K562 (cell line): ENCODE results near the gene TFRC. TPM values are rescaled to one million over a fixed set of nuclear protein-coding genes. Genes with fewer than 3 reads are reported as not detected.

Source experiments
- ADNP ChIP-seq: fragments of 200-800 bp; sonication (Bioruptor generic); IDR thresholded peaks from 2 replicates; pipeline ENCODE4 v1.6.1; 2016; ENCODE audit warnings: missing genetic modification characterization, missing compliant biosample characterization
- ATF1 ChIP-seq, 2 experiments: fragments of 450-650 bp in 1 of 2; IDR thresholded peaks; 2 replicates each; pipeline ENCODE4 v1.6.1; 2016; ENCODE audit warnings: missing compliant biosample characterization in 1 of 2, missing genetic modification characterization in 1 of 2
- BHLHE40 ChIP-seq: IDR thresholded peaks from 2 replicates; pipeline ENCODE4 v1.6.1; 2011; ENCODE audit warnings: low read length, improper control_type of control experiment
- BRF1 ChIP-seq: IDR thresholded peaks from 3 replicates; pipeline ENCODE4 v1.6.1; 2011; ENCODE audit warnings: borderline replicate concordance, mild to moderate bottlenecking; ENCODE audit not compliant: insufficient read length; ENCODE audit errors: extremely low read depth
- ERF ChIP-seq: fragments of 450-650 bp; formaldehyde crosslinking; IDR thresholded peaks from 2 replicates; pipeline ENCODE4 v1.4.0; 2020; ENCODE audit warnings: mild to moderate bottlenecking, mixed read lengths
- HMG20B ChIP-seq: fragments of 250-450 bp; sonication (Bioruptor Pico); IDR thresholded peaks from 2 replicates; pipeline ENCODE4 v1.5.0; 2021; ENCODE audit warnings: mild to moderate bottlenecking
- JUND ChIP-seq, 2 experiments: IDR thresholded peaks; 2 replicates in 1 of 2; 3 replicates in 1 of 2; pipeline ENCODE4 v1.6.1; 2011; ENCODE audit warnings: borderline replicate concordance in 2 of 2, low read depth in 2 of 2, low read length in 2 of 2, improper control_type of control experiment in 1 of 2, missing biosample characterization in 1 of 2, missing genetic modification characterization in 1 of 2, missing genetic modification reagents in 1 of 2
- KDM2B ChIP-seq: fragments of 250-450 bp; sonication (Bioruptor Pico); IDR thresholded peaks from 2 replicates; pipeline ENCODE4 v1.8.0; 2021; ENCODE audit warnings: mild to moderate bottlenecking, moderate library complexity
- MYNN ChIP-seq, 2 experiments: sonication (generic); formaldehyde crosslinking in 1 of 2; IDR thresholded peaks; 2 replicates each; pipeline versions ENCODE4 v1.5.0 to v1.6.1; 2016 to 2020; ENCODE audit warnings: antibody characterized with exemption in 1 of 2, missing genetic modification reagents in 1 of 2
- PHF21A ChIP-seq: fragments of 450-650 bp; IDR thresholded peaks from 2 replicates; pipeline ENCODE4 v1.6.1; 2017; ENCODE audit warnings: low read depth, borderline replicate concordance
- RFX7 ChIP-seq: fragments of 250-450 bp; sonication (Bioruptor Pico); IDR thresholded peaks from 2 replicates; pipeline ENCODE4 v1.5.1; 2021; ENCODE audit warnings: mild to moderate bottlenecking
- SMARCA5 ChIP-seq: fragments of 450-650 bp; IDR thresholded peaks from 2 replicates; pipeline ENCODE4 v1.6.1; 2016
- TRIM24 ChIP-seq, 2 experiments: fragments of 450-650 bp; IDR thresholded peaks; 2 replicates each; pipeline ENCODE4 v1.6.1; 2016
- WHSC1 ChIP-seq: IDR thresholded peaks from one replicate; pipeline ENCODE4 v1.6.1; 2012; ENCODE audit warnings: low read length, control low read depth, inconsistent platforms
- ZBED1 ChIP-seq: IDR thresholded peaks from 2 replicates; pipeline ENCODE4 v1.6.1; 2014
- ZC3H8 ChIP-seq: fragments of 450-650 bp; IDR thresholded peaks from 2 replicates; pipeline ENCODE4 v1.6.1; 2017
- ZFP1 ChIP-seq: fragments of 450-650 bp; formaldehyde crosslinking; IDR thresholded peaks from 2 replicates; pipeline ENCODE4 v1.4.0; 2020; ENCODE audit warnings: mild to moderate bottlenecking, mixed read lengths
- ZKSCAN3 ChIP-seq: fragments of 250-450 bp; sonication (Bioruptor Pico); IDR thresholded peaks from 2 replicates; pipeline ENCODE4 v1.4.0; 2020
- ZNF589 ChIP-seq: fragments of 200-800 bp; sonication (Bioruptor generic); IDR thresholded peaks from 2 replicates; pipeline ENCODE4 v1.6.1; 2016; ENCODE audit warnings: low read depth, missing genetic modification characterization, missing compliant biosample characterization
- ZNF699 ChIP-seq: fragments of 250-450 bp; sonication (Bioruptor Pico); IDR thresholded peaks from 2 replicates; pipeline ENCODE4 v1.8.0; 2021; ENCODE audit warnings: mild to moderate bottlenecking, moderate library complexity; ENCODE audit not compliant: insufficient replicate concordance
- polyA plus RNA-seq, 8 experiments: library from polyadenylated mRNA; depleted of rRNA in 4 of 8; stranded (reverse) in 5 of 8; unstranded in 3 of 8; fragments of >200 nt; fragmentation: Nextera tagmentation in 2 of 8; fragmentation: Illumina TruSeq in 1 of 8; extraction: Ambion mirVana in 2 of 8; extraction: Trizol in 1 of 8; gene quantifications; 2 replicates each; pipeline versions ENCODE4 v1.2.1 to v1.2.3, GENCODE V29; 2011 to 2014; ENCODE audit warnings: inconsistent platforms in 1 of 8, missing spikeins in 1 of 8
- total RNA-seq, 7 experiments: library from RNA; depleted of rRNA in 6 of 7; stranded (reverse); fragments of >200 nt in 6 of 7; fragmentation: Illumina TruSeq in 2 of 7; extraction: Trizol in 2 of 7; gene quantifications; 2 replicates each; pipeline versions ENCODE4 v1.2.1 to v1.2.3, GENCODE V29; 2011 to 2021; ENCODE audit warnings: low replicate concordance in 1 of 7
- TF ChIP-seq, protein P1 (sequence below): fragments of 450-650 bp; formaldehyde crosslinking; IDR thresholded peaks from 2 replicates; pipeline ENCODE4 v1.4.0; 2020; ENCODE audit warnings: mild to moderate bottlenecking, moderate library complexity
- TF ChIP-seq, protein P2 (sequence below): conservative IDR thresholded peaks from 2 replicates; pipeline ENCODE4 v1.6.1; 2011; ENCODE audit warnings: low read depth, mild to moderate bottlenecking, low read length; ENCODE audit not compliant: control insufficient read depth
- TF ChIP-seq, protein P3 (sequence below): fragments of 250-450 bp; sonication (Bioruptor Pico); IDR thresholded peaks from 2 replicates; pipeline ENCODE4 v1.8.0; 2021; ENCODE audit warnings: moderate library complexity, mild to moderate bottlenecking, inconsistent platforms
- TF ChIP-seq, protein P4 (sequence below), 2 experiments: IDR thresholded peaks; 2 replicates each; pipeline ENCODE4 v1.6.1; 2012; ENCODE audit warnings: improper control_type of control experiment in 2 of 2, low read depth in 2 of 2, low read length in 2 of 2, borderline replicate concordance in 1 of 2

TFRC gene
- total and polyA plus RNA-seq, 9 of the 15 experiments (the other 6 are each of a cell fraction or from before 2014, with no cell fraction given): 149 to 679 (median 332) TPM

DNA sequence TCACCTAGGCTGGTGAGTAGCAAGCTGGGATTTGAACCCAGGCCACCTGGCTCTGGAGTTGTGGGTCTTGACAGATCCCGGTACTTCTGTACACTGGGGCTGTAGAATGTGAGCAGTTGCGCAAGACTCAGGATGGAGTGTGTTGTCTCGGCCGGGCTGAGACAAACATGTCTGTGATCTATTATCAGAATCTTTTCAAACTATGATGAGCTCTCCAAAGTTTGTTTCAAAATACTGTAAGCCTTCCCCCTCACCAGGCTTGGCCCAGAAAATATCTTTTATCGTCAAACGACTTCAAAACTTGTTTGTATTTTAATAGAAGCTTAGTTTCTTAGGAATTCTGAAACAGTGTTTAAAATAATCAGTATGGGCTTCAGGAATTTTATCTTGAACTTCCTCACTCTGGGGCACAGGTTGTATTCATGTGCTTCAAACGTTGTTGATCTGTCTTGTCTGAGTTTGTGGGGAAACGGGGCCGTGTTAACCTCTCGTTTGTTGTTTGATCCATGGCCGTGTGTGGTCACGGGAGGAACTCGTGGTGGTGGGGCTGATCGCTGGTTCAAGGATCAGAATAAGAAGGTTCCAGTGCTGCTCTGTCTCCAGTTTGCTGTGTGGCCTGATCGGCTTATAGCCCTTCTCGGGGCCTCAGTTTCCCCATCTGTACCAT is 40.3 kb upstream of the TFRC start (continued):
- peak; percentile 37; the same call in 1 of the 2 replicates for TF ChIP-seq JUND (IDR thresholded peaks at IDR 0.05; ENCODE audit: borderline replicate concordance, low read depth, low read length)
- peak; percentile 30; the same call in 1 of the 3 replicates for TF ChIP-seq JUND (tag; IDR thresholded peaks at IDR 0.05; ENCODE audit: borderline replicate concordance, low read depth, low read length)
- TF ChIP-seq MYNN (IDR thresholded peaks at IDR 0.05): no peak
- no peak for TF ChIP-seq MYNN (CRISPR knock-in tag; IDR thresholded peaks at IDR 0.05)
- TF ChIP-seq RFX7 (CRISPR knock-in tag): no peak
- no peak for TF ChIP-seq ATF1 (CRISPR knock-in tag; IDR thresholded peaks at IDR 0.05)
- no peak for TF ChIP-seq ATF1 (tag; IDR thresholded peaks at IDR 0.05)
- no peak for TF ChIP-seq ZKSCAN3 (CRISPR knock-in tag)
- no peak for TF ChIP-seq KDM2B (CRISPR knock-in tag)
- TF ChIP-seq, protein P1, sequence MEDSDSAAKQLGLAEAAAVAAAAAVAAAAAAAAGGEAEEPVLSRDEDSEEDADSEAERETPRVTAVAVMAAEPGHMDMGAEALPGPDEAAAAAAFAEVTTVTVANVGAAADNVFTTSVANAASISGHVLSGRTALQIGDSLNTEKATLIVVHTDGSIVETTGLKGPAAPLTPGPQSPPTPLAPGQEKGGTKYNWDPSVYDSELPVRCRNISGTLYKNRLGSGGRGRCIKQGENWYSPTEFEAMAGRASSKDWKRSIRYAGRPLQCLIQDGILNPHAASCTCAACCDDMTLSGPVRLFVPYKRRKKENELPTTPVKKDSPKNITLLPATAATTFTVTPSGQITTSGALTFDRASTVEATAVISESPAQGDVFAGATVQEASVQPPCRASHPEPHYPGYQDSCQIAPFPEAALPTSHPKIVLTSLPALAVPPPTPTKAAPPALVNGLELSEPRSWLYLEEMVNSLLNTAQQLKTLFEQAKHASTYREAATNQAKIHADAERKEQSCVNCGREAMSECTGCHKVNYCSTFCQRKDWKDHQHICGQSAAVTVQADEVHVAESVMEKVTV (CRISPR knock-in tag): no peak
- TF ChIP-seq, protein P2, sequence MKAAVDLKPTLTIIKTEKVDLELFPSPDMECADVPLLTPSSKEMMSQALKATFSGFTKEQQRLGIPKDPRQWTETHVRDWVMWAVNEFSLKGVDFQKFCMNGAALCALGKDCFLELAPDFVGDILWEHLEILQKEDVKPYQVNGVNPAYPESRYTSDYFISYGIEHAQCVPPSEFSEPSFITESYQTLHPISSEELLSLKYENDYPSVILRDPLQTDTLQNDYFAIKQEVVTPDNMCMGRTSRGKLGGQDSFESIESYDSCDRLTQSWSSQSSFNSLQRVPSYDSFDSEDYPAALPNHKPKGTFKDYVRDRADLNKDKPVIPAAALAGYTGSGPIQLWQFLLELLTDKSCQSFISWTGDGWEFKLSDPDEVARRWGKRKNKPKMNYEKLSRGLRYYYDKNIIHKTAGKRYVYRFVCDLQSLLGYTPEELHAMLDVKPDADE: no peak
- no peak for TF ChIP-seq BHLHE40
- no peak for TF ChIP-seq WHSC1
- TF ChIP-seq ERF: no peak
- TF ChIP-seq ZC3H8: no peak
- no peak for TF ChIP-seq SMARCA5
- TF ChIP-seq ZFP1 (CRISPR knock-in tag): no peak
- TF ChIP-seq ZNF699 (CRISPR knock-in tag): no peak
- peak; percentile 68 to 83 for TF ChIP-seq TRIM24 (IDR thresholded peaks at IDR 0.05)
- no peak for TF ChIP-seq ADNP
- TF ChIP-seq BRF1: no peak
- no peak for TF ChIP-seq PHF21A
- no peak for TF ChIP-seq HMG20B
- TF ChIP-seq, protein P3, sequence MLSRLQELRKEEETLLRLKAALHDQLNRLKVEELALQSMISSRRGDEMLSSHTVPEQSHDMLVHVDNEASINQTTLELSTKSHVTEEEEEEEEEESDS (CRISPR knock-in tag): no peak
- TF ChIP-seq, protein P4, sequence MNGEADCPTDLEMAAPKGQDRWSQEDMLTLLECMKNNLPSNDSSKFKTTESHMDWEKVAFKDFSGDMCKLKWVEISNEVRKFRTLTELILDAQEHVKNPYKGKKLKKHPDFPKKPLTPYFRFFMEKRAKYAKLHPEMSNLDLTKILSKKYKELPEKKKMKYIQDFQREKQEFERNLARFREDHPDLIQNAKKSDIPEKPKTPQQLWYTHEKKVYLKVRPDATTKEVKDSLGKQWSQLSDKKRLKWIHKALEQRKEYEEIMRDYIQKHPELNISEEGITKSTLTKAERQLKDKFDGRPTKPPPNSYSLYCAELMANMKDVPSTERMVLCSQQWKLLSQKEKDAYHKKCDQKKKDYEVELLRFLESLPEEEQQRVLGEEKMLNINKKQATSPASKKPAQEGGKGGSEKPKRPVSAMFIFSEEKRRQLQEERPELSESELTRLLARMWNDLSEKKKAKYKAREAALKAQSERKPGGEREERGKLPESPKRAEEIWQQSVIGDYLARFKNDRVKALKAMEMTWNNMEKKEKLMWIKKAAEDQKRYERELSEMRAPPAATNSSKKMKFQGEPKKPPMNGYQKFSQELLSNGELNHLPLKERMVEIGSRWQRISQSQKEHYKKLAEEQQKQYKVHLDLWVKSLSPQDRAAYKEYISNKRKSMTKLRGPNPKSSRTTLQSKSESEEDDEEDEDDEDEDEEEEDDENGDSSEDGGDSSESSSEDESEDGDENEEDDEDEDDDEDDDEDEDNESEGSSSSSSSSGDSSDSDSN (IDR thresholded peaks at IDR 0.05; ENCODE audit: borderline replicate concordance in 1 of 2, low read depth in 2 of 2, low read length in 2 of 2): no peak
- no peak for TF ChIP-seq ZNF589 (CRISPR knock-in tag)
- TF ChIP-seq ZBED1: no peak
